H1 (cell line): ENCODE results near the gene ANAPC7. TPM values are rescaled to one million over a fixed set of nuclear protein-coding genes. Genes with fewer than 3 reads are reported as not detected.

Source experiments
- BRCA1 ChIP-seq: IDR thresholded peaks from 2 replicates; pipeline ENCODE4 v1.6.1; 2012; ENCODE audit warnings: low read depth, low read length, improper control_type of control experiment
- JUND ChIP-seq: IDR thresholded peaks from 2 replicates; pipeline ENCODE4 v1.6.1; 2011; ENCODE audit warnings: mild to moderate bottlenecking, improper control_type of control experiment, low read length
- RNF2 ChIP-seq: fragments of 200-900, 300-1000 bp; sonication (generic); IDR thresholded peaks from 2 replicates; pipeline ENCODE4 v1.7.1; 2016; ENCODE audit warnings: borderline replicate concordance, low read depth, mild to moderate bottlenecking, antibody characterized with exemption, low read length; ENCODE audit not compliant: poor library complexity, severe bottlenecking; ENCODE audit errors: missing control alignments
- polyA plus RNA-seq, 7 experiments: library from polyadenylated mRNA; depleted of rRNA in 3 of 7; stranded (reverse) in 5 of 7; unstranded in 2 of 7; fragments of >200 nt in 5 of 7; fragments of 200-250 nt in 2 of 7; gene quantifications; 1 replicate in 5 of 7; 2 replicates in 1 of 7; 4 replicates in 1 of 7; pipeline versions ENCODE4 v1.2.1 to v1.2.3, GENCODE V29; 2011 to 2013; ENCODE audit warnings: missing spikeins in 2 of 7, mixed read lengths in 2 of 7
- total RNA-seq: library from RNA; stranded (reverse); fragmentation: NEBNext Ultra II Directional; extraction: Animal tissue kit (Norgen Biotek cat#: 25700); gene quantifications from 2 replicates; pipeline ENCODE4 v1.2.1, GENCODE V29; 2021
- TF ChIP-seq, protein P1 (sequence below): fragments of 300-600 bp; sonication (generic); IDR thresholded peaks from 2 replicates; pipeline ENCODE4 v1.7.1; 2012; ENCODE audit warnings: low read length, moderate library complexity, mild to moderate bottlenecking, inconsistent platforms; ENCODE audit not compliant: insufficient replicate concordance
- TF ChIP-seq, protein P2 (sequence below): IDR thresholded peaks from 2 replicates; pipeline ENCODE4 v1.6.1; 2012; ENCODE audit warnings: low read length, inconsistent platforms

ANAPC7 gene
- total and polyA plus RNA-seq, 2 of the 8 experiments (the other 6 are each of a cell fraction or from before 2014, with no cell fraction given), result 72.8 to 105 TPM

DNA sequence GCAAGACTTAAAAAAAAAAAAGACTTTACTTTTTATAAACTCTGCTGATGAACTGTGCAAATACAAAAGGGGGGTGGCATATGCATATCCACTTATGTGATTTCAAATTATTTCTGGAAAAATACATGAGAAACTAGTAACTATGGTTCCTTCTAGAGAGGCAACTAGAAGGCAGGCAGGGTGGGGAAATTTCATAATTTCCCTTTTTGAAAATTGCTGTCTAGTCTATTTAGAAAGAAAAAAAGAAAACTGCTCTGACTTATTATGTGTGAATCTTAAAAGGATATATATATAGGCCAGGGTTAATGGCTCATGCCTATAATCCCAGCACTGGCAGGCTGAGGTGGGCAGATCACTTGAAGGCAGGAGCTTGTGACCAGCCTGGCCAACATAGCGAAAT, 42.3 kb downstream of the ANAPC7 start (continued):
- TF ChIP-seq, protein P1, sequence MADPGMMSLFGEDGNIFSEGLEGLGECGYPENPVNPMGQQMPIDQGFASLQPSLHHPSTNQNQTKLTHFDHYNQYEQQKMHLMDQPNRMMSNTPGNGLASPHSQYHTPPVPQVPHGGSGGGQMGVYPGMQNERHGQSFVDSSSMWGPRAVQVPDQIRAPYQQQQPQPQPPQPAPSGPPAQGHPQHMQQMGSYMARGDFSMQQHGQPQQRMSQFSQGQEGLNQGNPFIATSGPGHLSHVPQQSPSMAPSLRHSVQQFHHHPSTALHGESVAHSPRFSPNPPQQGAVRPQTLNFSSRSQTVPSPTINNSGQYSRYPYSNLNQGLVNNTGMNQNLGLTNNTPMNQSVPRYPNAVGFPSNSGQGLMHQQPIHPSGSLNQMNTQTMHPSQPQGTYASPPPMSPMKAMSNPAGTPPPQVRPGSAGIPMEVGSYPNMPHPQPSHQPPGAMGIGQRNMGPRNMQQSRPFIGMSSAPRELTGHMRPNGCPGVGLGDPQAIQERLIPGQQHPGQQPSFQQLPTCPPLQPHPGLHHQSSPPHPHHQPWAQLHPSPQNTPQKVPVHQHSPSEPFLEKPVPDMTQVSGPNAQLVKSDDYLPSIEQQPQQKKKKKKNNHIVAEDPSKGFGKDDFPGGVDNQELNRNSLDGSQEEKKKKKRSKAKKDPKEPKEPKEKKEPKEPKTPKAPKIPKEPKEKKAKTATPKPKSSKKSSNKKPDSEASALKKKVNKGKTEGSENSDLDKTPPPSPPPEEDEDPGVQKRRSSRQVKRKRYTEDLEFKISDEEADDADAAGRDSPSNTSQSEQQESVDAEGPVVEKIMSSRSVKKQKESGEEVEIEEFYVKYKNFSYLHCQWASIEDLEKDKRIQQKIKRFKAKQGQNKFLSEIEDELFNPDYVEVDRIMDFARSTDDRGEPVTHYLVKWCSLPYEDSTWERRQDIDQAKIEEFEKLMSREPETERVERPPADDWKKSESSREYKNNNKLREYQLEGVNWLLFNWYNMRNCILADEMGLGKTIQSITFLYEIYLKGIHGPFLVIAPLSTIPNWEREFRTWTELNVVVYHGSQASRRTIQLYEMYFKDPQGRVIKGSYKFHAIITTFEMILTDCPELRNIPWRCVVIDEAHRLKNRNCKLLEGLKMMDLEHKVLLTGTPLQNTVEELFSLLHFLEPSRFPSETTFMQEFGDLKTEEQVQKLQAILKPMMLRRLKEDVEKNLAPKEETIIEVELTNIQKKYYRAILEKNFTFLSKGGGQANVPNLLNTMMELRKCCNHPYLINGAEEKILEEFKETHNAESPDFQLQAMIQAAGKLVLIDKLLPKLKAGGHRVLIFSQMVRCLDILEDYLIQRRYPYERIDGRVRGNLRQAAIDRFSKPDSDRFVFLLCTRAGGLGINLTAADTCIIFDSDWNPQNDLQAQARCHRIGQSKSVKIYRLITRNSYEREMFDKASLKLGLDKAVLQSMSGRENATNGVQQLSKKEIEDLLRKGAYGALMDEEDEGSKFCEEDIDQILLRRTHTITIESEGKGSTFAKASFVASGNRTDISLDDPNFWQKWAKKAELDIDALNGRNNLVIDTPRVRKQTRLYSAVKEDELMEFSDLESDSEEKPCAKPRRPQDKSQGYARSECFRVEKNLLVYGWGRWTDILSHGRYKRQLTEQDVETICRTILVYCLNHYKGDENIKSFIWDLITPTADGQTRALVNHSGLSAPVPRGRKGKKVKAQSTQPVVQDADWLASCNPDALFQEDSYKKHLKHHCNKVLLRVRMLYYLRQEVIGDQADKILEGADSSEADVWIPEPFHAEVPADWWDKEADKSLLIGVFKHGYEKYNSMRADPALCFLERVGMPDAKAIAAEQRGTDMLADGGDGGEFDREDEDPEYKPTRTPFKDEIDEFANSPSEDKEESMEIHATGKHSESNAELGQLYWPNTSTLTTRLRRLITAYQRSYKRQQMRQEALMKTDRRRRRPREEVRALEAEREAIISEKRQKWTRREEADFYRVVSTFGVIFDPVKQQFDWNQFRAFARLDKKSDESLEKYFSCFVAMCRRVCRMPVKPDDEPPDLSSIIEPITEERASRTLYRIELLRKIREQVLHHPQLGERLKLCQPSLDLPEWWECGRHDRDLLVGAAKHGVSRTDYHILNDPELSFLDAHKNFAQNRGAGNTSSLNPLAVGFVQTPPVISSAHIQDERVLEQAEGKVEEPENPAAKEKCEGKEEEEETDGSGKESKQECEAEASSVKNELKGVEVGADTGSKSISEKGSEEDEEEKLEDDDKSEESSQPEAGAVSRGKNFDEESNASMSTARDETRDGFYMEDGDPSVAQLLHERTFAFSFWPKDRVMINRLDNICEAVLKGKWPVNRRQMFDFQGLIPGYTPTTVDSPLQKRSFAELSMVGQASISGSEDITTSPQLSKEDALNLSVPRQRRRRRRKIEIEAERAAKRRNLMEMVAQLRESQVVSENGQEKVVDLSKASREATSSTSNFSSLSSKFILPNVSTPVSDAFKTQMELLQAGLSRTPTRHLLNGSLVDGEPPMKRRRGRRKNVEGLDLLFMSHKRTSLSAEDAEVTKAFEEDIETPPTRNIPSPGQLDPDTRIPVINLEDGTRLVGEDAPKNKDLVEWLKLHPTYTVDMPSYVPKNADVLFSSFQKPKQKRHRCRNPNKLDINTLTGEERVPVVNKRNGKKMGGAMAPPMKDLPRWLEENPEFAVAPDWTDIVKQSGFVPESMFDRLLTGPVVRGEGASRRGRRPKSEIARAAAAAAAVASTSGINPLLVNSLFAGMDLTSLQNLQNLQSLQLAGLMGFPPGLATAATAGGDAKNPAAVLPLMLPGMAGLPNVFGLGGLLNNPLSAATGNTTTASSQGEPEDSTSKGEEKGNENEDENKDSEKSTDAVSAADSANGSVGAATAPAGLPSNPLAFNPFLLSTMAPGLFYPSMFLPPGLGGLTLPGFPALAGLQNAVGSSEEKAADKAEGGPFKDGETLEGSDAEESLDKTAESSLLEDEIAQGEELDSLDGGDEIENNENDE, result no peak
- TF ChIP-seq RNF2, result no peak
- TF ChIP-seq, protein P2, sequence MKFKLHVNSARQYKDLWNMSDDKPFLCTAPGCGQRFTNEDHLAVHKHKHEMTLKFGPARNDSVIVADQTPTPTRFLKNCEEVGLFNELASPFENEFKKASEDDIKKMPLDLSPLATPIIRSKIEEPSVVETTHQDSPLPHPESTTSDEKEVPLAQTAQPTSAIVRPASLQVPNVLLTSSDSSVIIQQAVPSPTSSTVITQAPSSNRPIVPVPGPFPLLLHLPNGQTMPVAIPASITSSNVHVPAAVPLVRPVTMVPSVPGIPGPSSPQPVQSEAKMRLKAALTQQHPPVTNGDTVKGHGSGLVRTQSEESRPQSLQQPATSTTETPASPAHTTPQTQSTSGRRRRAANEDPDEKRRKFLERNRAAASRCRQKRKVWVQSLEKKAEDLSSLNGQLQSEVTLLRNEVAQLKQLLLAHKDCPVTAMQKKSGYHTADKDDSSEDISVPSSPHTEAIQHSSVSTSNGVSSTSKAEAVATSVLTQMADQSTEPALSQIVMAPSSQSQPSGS, result no peak
- no peak for TF ChIP-seq BRCA1
- no peak for TF ChIP-seq JUND
